Kidney (tissue), 14 donors: ENCODE results near the gene INHBE. TPM values are rescaled to one million over a fixed set of nuclear protein-coding genes. Genes with fewer than 3 reads are reported as not detected.
A peak's percentile ranks its signal among the peaks of the same experiment; 100 is the strongest.

Experiments used
- DNase-seq, 5 donors: peaks; one replicate each; pipeline ENCODE4 v3.0.0-alpha.2; 2013 to 2020
- FAIRE-seq: peaks from 2 replicates; lab custom pipeline; 2012; peaks lifted over from hg19 to GRCh38; lab: Jason Lieb, UNC
- H3K27ac ChIP-seq, 2 donors: one replicate each; pipeline ENCODE4 v1.7.0; 2013; ENCODE audit warnings: low read depth in 2 of 2, low read length in 2 of 2, inconsistent platforms in 1 of 2
- H3K27me3 ChIP-seq: one replicate; pipeline ENCODE4 v1.7.1; 2013; ENCODE audit warnings: low read length, inconsistent platforms; ENCODE audit not compliant: control insufficient read depth, insufficient read depth
- H3K36me3 ChIP-seq, 3 donors: one replicate each; pipeline versions ENCODE4 v1.7.0 to v1.7.1; 2013; ENCODE audit warnings: low read length in 3 of 3, control low read depth in 1 of 3, inconsistent platforms in 1 of 3; ENCODE audit not compliant: insufficient read depth in 3 of 3, control insufficient read depth in 2 of 3
- H3K4me1 ChIP-seq, 3 donors: one replicate each; pipeline versions ENCODE4 v1.7.0 to v1.7.1; 2013; ENCODE audit warnings: low read length in 3 of 3, inconsistent platforms in 1 of 3, low read depth in 1 of 3; ENCODE audit not compliant: control insufficient read depth in 2 of 3, insufficient read depth in 2 of 3
- H3K4me3 ChIP-seq, 3 donors: one replicate each; pipeline versions ENCODE4 v1.7.0 to v1.8.1; 2013; ENCODE audit warnings: low read length in 3 of 3, control low read depth in 1 of 3, inconsistent platforms in 1 of 3
- H3K9ac ChIP-seq, 3 donors: one replicate each; pipeline versions ENCODE4 v1.7.0 to v1.7.1; 2013; ENCODE audit warnings: low read length in 3 of 3, control low read depth in 1 of 3, inconsistent platforms in 1 of 3
- H3K9me3 ChIP-seq, 3 donors: one replicate each; pipeline versions ENCODE4 v1.7.0 to v1.7.1; 2013; ENCODE audit warnings: low read length in 3 of 3, control low read depth in 1 of 3, inconsistent platforms in 1 of 3; ENCODE audit not compliant: control insufficient read depth in 2 of 3, insufficient read depth in 1 of 3
- intact Hi-C: fragments of 100-400 bp; cut with DNase I; formaldehyde crosslinking; loops from one replicate; pipeline ENCODE4 v1.11.1; 2022
- polyA plus RNA-seq: library from polyadenylated mRNA; stranded (reverse); fragments of 350-450 nt; fragmentation: Illumina TruSeq; extraction: RNeasy Lipid Tissue Mini Kit (QIAGEN cat#74804); gene quantifications from one replicate; pipeline ENCODE4 v1.2.3, GENCODE V29; 2014; ENCODE audit warnings: low read depth, low replicate concordance; ENCODE audit not compliant: insufficient read depth
- total RNA-seq: library from RNA; stranded (reverse); fragmentation: NEBNext Ultra II Directional; extraction: Animal tissue kit (Norgen Biotek cat#: 25700); gene quantifications from one replicate; pipeline ENCODE4 v1.2.1, GENCODE V29; 2021
- TF ChIP-seq, protein P1 (sequence below): IDR thresholded peaks from 3 replicates; pipeline ENCODE4 v1.5.1; 2012; ENCODE audit warnings: mild to moderate bottlenecking, moderate library complexity, borderline replicate concordance; ENCODE audit not compliant: insufficient read depth; ENCODE audit errors: extremely low read depth
- donor health status: control.
- donor health status: control.
- donor health status: control.
- donor health status: control.
- donor health status: control.
- donor health status: DM: yes; HTN: yes; CAD: no.
- donor health status: Normal renal cell carcinoma (clear cell type).

Gene INHBE
- total and polyA plus RNA-seq, 2 donors from 2014 or later, result 0.19 to 0.30 TPM

DNA sequence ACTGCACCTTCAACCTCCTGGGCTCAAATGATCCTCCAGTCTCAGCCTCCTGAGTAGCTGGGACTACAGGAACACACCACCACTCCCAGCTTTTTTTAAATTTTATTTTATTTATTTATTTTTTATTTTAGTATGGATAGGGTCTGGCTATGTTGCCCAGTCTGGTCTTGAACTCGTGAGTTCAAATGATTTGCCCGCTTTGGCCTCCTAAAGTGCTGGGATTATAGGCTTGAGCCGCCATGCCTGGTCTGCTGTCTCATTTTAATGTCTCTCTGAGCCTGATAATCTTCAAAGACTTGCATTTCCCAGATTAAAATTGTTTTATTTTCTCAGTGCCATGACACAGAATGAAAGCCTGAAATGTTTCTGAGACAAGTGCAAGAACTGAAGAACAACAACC is 21.7 kb upstream of the INHBE start:
- intact Hi-C loops, result no loop called here
- Histone ChIP-seq H3K9me3 (no peaks in the 10 kb centered on the region), H3K4me1 (peaks cover 0 to 9% (median 2%) of the 10 kb centered on the region in 3 donors), H3K4me3 (no peak overlapping the region), H3K36me3 (no peaks in the 10 kb centered on the region), H3K27me3 (no peaks in the 10 kb centered on the region), H3K9ac (no peak overlapping the region), H3K27ac (no peak overlapping the region)
- DNase-seq (no peak), FAIRE-seq (no peak)
- TF ChIP-seq, protein P1, sequence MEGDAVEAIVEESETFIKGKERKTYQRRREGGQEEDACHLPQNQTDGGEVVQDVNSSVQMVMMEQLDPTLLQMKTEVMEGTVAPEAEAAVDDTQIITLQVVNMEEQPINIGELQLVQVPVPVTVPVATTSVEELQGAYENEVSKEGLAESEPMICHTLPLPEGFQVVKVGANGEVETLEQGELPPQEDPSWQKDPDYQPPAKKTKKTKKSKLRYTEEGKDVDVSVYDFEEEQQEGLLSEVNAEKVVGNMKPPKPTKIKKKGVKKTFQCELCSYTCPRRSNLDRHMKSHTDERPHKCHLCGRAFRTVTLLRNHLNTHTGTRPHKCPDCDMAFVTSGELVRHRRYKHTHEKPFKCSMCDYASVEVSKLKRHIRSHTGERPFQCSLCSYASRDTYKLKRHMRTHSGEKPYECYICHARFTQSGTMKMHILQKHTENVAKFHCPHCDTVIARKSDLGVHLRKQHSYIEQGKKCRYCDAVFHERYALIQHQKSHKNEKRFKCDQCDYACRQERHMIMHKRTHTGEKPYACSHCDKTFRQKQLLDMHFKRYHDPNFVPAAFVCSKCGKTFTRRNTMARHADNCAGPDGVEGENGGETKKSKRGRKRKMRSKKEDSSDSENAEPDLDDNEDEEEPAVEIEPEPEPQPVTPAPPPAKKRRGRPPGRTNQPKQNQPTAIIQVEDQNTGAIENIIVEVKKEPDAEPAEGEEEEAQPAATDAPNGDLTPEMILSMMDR, result no peak

DNA sequence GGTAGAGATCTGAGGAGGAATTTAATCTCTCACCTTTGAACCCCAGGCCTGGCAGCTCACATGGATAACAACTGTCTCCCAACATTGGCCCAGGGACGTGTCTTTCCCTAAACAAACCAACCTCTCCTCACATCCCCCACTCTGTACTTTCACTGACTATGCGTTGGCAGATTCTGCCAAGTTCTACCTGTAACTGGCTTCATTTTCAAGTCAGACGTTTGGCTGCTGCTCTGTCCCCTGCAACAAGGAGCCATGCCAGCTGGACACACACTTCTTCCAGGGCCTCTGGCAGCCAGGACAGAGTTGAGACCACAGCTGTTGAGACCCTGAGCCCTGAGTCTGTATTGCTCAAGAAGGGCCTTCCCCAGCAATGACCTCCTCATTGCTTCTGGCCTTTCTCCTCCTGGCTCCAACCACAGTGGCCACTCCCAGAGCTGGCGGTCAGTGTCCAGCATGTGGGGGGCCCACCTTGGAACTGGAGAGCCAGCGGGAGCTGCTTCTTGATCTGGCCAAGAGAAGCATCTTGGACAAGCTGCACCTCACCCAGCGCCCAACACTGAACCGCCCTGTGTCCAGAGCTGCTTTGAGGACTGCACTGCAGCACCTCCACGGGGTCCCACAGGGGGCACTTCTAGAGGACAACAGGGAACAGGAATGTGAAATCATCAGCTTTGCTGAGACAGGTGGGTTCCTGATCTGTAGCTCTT is 20.4 kb upstream of the INHBE start, which contains the start of gene INHBC:
INHBC (plus strand) TSS at position 268 of the 707 bp plus-strand sequence; CDS start at position 371, 103 bp downstream.
- Histone ChIP-seq H3K27me3 (no peaks in the 10 kb centered on the region), H3K4me3 (no peak within 1 kb of the TSS), H3K36me3 (no peaks in the 10 kb centered on the region), H3K27ac (peak within 1 kb of the TSS in 1 of 2 donors; percentile 25), H3K9ac (no peak within 1 kb of the TSS), H3K4me1 (peaks cover 0 to 9% (median 2%) of the 10 kb centered on the region in 3 donors), H3K9me3 (no peaks in the 10 kb centered on the region)
- DNase-seq, result no peak
- intact Hi-C loops, result no loop called here
- TF ChIP-seq, protein P1, result no peak
- FAIRE-seq, result no peak

DNA sequence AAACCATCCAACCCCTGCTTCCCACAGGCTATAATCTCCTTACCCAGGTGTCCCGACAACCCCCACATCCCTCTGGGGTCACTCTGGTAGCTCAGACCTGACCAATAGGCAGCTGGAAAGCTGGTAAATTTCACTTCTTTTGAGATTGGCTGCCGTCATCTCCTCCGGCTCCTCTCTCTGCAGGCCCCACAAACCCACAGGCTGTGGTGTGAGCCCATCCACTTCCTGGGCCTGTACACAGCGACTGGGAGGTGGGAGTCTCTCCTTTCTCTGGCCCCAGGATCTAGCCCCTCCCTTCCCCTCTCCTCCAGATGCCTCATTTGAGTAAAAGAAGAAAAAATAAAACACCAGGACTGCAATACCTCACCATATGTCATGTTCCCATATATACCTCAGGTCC is 19.8 kb upstream of the INHBE start:
- Histone ChIP-seq H3K4me1 (peaks cover 0 to 9% (median 2%) of the 10 kb centered on the region in 3 donors), H3K4me3 (no peak overlapping the region), H3K9me3 (no peaks in the 10 kb centered on the region), H3K9ac (no peak overlapping the region), H3K27me3 (no peaks in the 10 kb centered on the region), H3K36me3 (no peaks in the 10 kb centered on the region), H3K27ac (no peak overlapping the region)
- TF ChIP-seq, protein P1, result no peak
- FAIRE-seq (no peak), DNase-seq (peak in 1 of 5 donors; percentile 18)
- intact Hi-C loops, result no loop called here
